Peyer's patch (tissue), 4 donors: ENCODE measurements around the gene CSNK2A2.

Experiments
- CTCF ChIP-seq, 6 experiments: fragments of 450-650 bp in 4 of 6; fragments of 200-600 bp in 2 of 6; sonication (generic) in 1 of 6; IDR thresholded peaks; one replicate each; pipeline ENCODE4 v1.5.1; 2017 to 2019; ENCODE audit warnings: antibody characterized with exemption in 6 of 6, mild to moderate bottlenecking in 3 of 6, moderate library complexity in 1 of 6
- POLR2A ChIP-seq, 2 donors: fragments of 450-650 bp; IDR thresholded peaks; one replicate each; pipeline ENCODE4 v1.5.1; 2017; ENCODE audit warnings: antibody characterized with exemption in 2 of 2, mild to moderate bottlenecking in 2 of 2, moderate library complexity in 2 of 2

DNA sequence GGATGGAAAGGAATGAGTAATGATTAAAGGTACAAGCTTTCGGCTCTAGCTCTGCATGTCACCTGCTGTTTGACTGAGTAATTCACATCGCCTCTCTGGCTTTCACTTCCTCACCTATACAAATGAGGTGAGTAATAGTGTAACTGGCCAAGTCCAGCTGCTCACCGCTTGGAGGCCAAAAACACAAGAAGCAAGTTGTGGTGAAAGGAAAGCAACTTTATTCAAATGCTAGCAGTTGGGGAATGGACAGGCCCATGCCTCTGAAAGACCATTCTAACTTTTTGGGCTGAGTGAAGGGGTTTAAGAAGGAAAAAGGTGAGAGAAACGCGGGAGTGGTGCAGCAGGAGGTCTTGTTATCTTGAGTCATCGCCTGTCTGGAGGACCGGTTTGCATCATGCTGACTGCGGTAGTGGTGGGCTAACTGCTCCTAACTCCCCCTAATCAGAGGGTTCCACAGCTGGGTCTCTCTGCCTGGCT is 45.7 kb upstream of the CSNK2A2 start:
- TF ChIP-seq CTCF (IDR thresholded peaks at IDR 0.05) = peak in 2 of 6 experiments; percentile 7 to 17
- no peak for TF ChIP-seq POLR2A (IDR thresholded peaks at IDR 0.05)
